Activated naive CD8-positive, alpha-beta T cell treated with anti-CD3 and anti-CD28 coated beads, Interleukin-2, amount 10 ng/mL, durations not matched to agents 7 days and 5 days (primary cell): ENCODE results near the gene FAAH2. TPM values are rescaled to one million over a fixed set of nuclear protein-coding genes. Genes with fewer than 3 reads are reported as not detected.

Source experiments
- ATAC-seq: fragments of 150-1000 bp; cut with Tn5 transposase; one replicate; pipeline ENCODE4 v1.10.0; 2021; ENCODE audit warnings: low read depth, moderate library complexity
- POLR2A ChIA-PET: fragments of 350-600 bp; sonication (Branson Sonifier 250); formaldehyde crosslinking; loops from one replicate; lab custom pipeline; 2021; ENCODE audit warnings: antibody characterized with exemption; lab: Charles Lee
- DNase-seq: peaks from one replicate; pipeline ENCODE4 v3.0.0; 2021
- H3K27ac Mint-ChIP-seq: one replicate; pipeline ENCODE4 v1.8.0; 2022; ENCODE audit warnings: mild to moderate bottlenecking, mixed read lengths
- H3K27me3 Mint-ChIP-seq: one replicate; pipeline ENCODE4 v1.8.0; 2022; ENCODE audit warnings: mild to moderate bottlenecking, moderate library complexity, mixed read lengths
- H3K36me3 Mint-ChIP-seq: one replicate; pipeline ENCODE4 v1.8.0; 2021; ENCODE audit warnings: mild to moderate bottlenecking, mixed read lengths
- H3K4me1 Mint-ChIP-seq: one replicate; pipeline ENCODE4 v1.8.0; 2021; ENCODE audit warnings: mixed read lengths
- H3K4me3 Mint-ChIP-seq: one replicate; pipeline ENCODE4 v1.8.0; 2022; ENCODE audit warnings: mild to moderate bottlenecking, moderate library complexity, mixed read lengths
- H3K9me3 Mint-ChIP-seq: one replicate; pipeline ENCODE4 v1.8.0; 2021; ENCODE audit warnings: mixed read lengths
- total RNA-seq, 2 experiments: library from RNA; stranded (reverse); gene quantifications; one replicate each; pipeline ENCODE4 v1.2.3, GENCODE V29; 2021

The FAAH2 gene
- total RNA-seq, 2 experiments from 2014 or later = 3.0 to 5.5 TPM

- ATAC-seq = no peak
- no peak overlapping the region for H3K27ac Mint-ChIP-seq
- no peak overlapping the region for H3K4me3 Mint-ChIP-seq
- H3K27me3 Mint-ChIP-seq = no peaks in the 10 kb centered on the region
- DNase-seq = no peak
- POLR2A ChIA-PET = no interaction called here
- no peaks in the 10 kb centered on the region for H3K4me1 Mint-ChIP-seq
- H3K9me3 Mint-ChIP-seq = no peaks in the 10 kb centered on the region
- H3K36me3 Mint-ChIP-seq = no peaks in the 10 kb centered on the region
These were observed 136.3 kb downstream of the FAAH2 start for GRCh38 chrX:57422790-57423189.

- no peak for ATAC-seq
- Mint-ChIP-seq H3K27me3 (no peaks in the 10 kb centered on the region), H3K36me3 (no peaks in the 10 kb centered on the region), H3K27ac (no peak overlapping the region), H3K4me3 (no peak overlapping the region), H3K9me3 (no peaks in the 10 kb centered on the region), H3K4me1 (no peaks in the 10 kb centered on the region)
- no peak for DNase-seq
- POLR2A ChIA-PET = no interaction called here
These were observed 158.6 kb downstream of the FAAH2 start for GRCh38 chrX:57445076-57445475.

DNA sequence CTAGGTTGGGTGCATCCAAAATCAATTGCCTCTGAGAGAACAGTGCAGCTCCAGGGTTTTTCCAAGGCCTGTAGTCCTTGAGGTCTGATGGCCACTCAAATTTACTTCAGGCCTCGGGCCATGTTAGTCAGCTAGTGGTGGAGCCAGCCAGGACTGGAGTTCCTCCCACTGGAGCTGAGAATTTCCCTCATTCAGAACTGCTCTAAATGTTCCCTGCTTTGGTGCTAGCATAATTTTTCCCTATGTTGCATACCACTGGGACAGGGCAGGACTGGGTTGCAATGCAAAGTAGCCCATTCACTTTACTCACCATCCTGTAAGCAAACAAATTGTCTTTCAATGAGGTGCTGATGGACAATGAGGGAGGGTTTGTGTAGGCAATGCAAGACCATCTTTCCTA, 159.3 kb downstream of the FAAH2 start:
- H3K27me3 Mint-ChIP-seq = no peaks in the 10 kb centered on the region
- no peaks in the 10 kb centered on the region for H3K9me3 Mint-ChIP-seq
- no peak overlapping the region for H3K27ac Mint-ChIP-seq
- DNase-seq (no peak), ATAC-seq (no peak)
- POLR2A ChIA-PET = no interaction called here
- no peaks in the 10 kb centered on the region for H3K4me1 Mint-ChIP-seq
- no peak overlapping the region for H3K4me3 Mint-ChIP-seq
- H3K36me3 Mint-ChIP-seq = no peaks in the 10 kb centered on the region

DNA sequence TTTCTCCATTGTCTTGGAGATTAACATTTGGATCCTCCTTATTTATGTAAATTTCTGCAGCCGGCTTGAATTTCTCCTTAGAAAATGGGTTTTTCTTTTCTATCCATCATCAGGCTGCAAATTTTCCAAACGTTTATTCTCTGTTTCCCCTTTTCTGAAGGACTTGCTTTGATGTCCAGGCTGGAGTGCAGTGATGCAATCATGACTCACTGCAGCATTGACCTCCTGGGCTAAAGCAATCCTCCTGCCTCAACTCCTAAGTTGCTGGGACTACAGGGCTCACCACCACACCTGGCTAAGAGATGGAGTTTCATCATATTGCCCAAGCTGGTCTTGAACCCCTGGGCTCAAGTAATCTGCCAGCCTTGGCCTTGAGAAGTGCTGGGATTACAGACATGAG, 161.3 kb downstream of the FAAH2 start:
- no peak for ATAC-seq

DNA sequence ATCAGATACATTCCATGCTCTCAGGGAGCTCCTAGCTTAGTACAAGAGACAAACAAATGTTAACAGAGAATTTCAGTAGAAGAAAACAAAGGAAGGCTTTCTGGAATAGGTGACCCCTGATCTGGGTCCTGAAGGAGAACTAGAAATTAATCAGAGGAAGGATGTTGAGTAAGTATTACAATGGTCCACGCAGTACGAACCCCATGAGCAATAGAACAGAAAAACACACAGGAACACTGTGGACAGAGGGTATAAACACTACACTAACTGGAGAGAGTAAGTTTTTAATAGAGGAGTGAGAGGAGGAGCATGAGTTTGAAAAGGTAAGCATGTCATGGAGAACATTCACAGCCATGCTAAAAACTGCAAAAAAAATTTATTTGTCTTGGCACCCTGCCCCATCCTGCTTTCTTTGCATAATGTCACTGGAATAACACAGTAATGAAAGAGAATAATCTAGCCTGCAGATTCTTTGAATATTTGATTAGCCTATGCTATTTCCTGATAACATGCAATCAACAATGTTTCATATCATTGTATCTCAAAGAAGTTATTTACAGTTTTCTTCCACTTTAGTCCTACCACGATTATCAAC, 165.0 kb downstream of the FAAH2 start:
- DNase-seq = no peak
- no peaks in the 10 kb centered on the region for H3K4me1 Mint-ChIP-seq
- H3K9me3 Mint-ChIP-seq = no peaks in the 10 kb centered on the region
- POLR2A ChIA-PET = no interaction called here
- no peak overlapping the region for H3K27ac Mint-ChIP-seq
- ATAC-seq = no peak
- no peaks in the 10 kb centered on the region for H3K36me3 Mint-ChIP-seq
- H3K4me3 Mint-ChIP-seq = no peak overlapping the region
- H3K27me3 Mint-ChIP-seq = no peaks in the 10 kb centered on the region

More for the DNA sequence above, 161.3 kb downstream of the FAAH2 start:
- no peak for DNase-seq
- Mint-ChIP-seq H3K27ac (no peak overlapping the region), H3K9me3 (no peaks in the 10 kb centered on the region), H3K4me1 (no peaks in the 10 kb centered on the region), H3K4me3 (no peak overlapping the region), H3K36me3 (no peaks in the 10 kb centered on the region), H3K27me3 (no peaks in the 10 kb centered on the region)
- POLR2A ChIA-PET = no interaction called here

GRCh38 chrX:57453901-57454300, 167.4 kb downstream of the FAAH2 start:
- Mint-ChIP-seq H3K36me3 (no peaks in the 10 kb centered on the region), H3K27ac (no peak overlapping the region), H3K4me1 (no peaks in the 10 kb centered on the region), H3K4me3 (no peak overlapping the region), H3K9me3 (no peaks in the 10 kb centered on the region), H3K27me3 (no peaks in the 10 kb centered on the region)
- ATAC-seq (no peak), DNase-seq (no peak)
- POLR2A ChIA-PET = no interaction called here

GRCh38 chrX:57481514-57481913, 195.0 kb downstream of the FAAH2 start:
- ATAC-seq (no peak), DNase-seq (no peak)
- H3K4me1 Mint-ChIP-seq = no peaks in the 10 kb centered on the region
- H3K9me3 Mint-ChIP-seq = peaks cover 4% of the 10 kb centered on the region
- no peak overlapping the region for H3K4me3 Mint-ChIP-seq
- H3K27ac Mint-ChIP-seq = no peak overlapping the region
- POLR2A ChIA-PET = no interaction called here
- no peaks in the 10 kb centered on the region for H3K36me3 Mint-ChIP-seq
- no peaks in the 10 kb centered on the region for H3K27me3 Mint-ChIP-seq

- Mint-ChIP-seq H3K27ac (no peak overlapping the region), H3K9me3 (no peaks in the 10 kb centered on the region), H3K4me3 (no peak overlapping the region), H3K27me3 (no peaks in the 10 kb centered on the region), H3K36me3 (no peaks in the 10 kb centered on the region), H3K4me1 (no peaks in the 10 kb centered on the region)
- DNase-seq (no peak), ATAC-seq (no peak)
- POLR2A ChIA-PET = no interaction called here
These were observed 230.0 kb downstream of the FAAH2 start for GRCh38 chrX:57516491-57516890.

DNA sequence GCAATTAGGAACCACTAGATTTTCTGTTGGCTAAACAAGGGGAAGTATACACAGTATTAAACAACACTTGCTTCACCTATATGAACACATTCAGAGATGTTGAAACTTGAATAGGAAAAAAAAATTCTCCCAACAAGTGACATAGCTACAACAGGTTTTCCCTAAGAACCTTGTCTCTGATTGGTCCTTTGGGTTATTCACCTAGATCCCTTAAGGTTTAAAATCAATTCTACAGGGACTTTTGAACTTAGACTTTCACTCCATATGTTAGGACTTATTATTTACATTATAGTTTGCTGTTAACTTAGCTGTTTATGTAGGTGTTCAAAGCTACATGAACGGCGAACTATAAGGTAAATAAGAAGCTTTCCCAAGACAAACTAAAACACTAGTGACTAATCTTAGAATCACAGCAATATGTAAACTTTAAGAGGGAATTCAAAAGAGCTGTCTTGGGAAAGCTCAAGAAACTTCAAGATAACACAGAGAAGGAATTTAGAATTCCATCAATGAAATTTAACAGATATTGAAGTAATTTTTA, 233.1 kb downstream of the FAAH2 start:
- Mint-ChIP-seq H3K9me3 (no peaks in the 10 kb centered on the region), H3K36me3 (no peaks in the 10 kb centered on the region), H3K4me3 (no peak overlapping the region), H3K27me3 (no peaks in the 10 kb centered on the region), H3K4me1 (no peaks in the 10 kb centered on the region), H3K27ac (no peak overlapping the region)
- ATAC-seq (no peak), DNase-seq (no peak)
- POLR2A ChIA-PET = no interaction called here

- no peak overlapping the region for H3K4me3 Mint-ChIP-seq
- H3K27ac Mint-ChIP-seq = no peak overlapping the region
- no peaks in the 10 kb centered on the region for H3K27me3 Mint-ChIP-seq
- DNase-seq (no peak), ATAC-seq (no peak)
- H3K36me3 Mint-ChIP-seq = no peaks in the 10 kb centered on the region
- no peaks in the 10 kb centered on the region for H3K9me3 Mint-ChIP-seq
- no peaks in the 10 kb centered on the region for H3K4me1 Mint-ChIP-seq
- POLR2A ChIA-PET = no interaction called here
These were observed 242.3 kb downstream of the FAAH2 start for GRCh38 chrX:57528670-57529255.

Other genes with a start within 250 kb of the FAAH2 start
- gene SPIN2B, start 165.2 kb upstream of the FAAH2 start, total RNA-seq = 10 to 100 TPM; 13.4 to 16.4 TPM
- 1 to 10 TPM; 1.1 to 1.6 TPM for gene SPIN2A, start 149.3 kb upstream of the FAAH2 start, total RNA-seq